GM19025 (cell line): Measurements from ENCODE around the gene CSMD2.

Source experiments
- ATAC-seq: cut with Tn5 transposase; IDR thresholded peaks from one replicate; pipeline ENCODE4 v1.9.1; 2021; ENCODE audit warnings: mild to moderate bottlenecking, low read depth, moderate library complexity; ENCODE audit not compliant: unreplicated experiment

The CSMD2 gene

GRCh38 chr1:33925586-33925985, 239.4 kb downstream of the CSMD2 start:
- no peak for ATAC-seq

- no peak for ATAC-seq
Observed at GRCh38 chr1:33921281-33921680, 243.7 kb downstream of the CSMD2 start.

- ATAC-seq, result no peak
Observed at GRCh38 chr1:33918368-33918767, 246.7 kb downstream of the CSMD2 start.

GRCh38 chr1:33916786-33917185, 248.2 kb downstream of the CSMD2 start:
- ATAC-seq, result no peak

GRCh38 chr1:33914531-33914930, 250.5 kb downstream of the CSMD2 start:
- no peak for ATAC-seq

- no peak for ATAC-seq
Observed at GRCh38 chr1:33908324-33908956, 256.6 kb downstream of the CSMD2 start.

- no peak for ATAC-seq
Observed at GRCh38 chr1:33906156-33906555, 258.9 kb downstream of the CSMD2 start.

GRCh38 chr1:33905241-33905640, 259.8 kb downstream of the CSMD2 start:
- no peak for ATAC-seq

GRCh38 chr1:33903210-33903589, 261.8 kb downstream of the CSMD2 start:
- peak; percentile 53 for ATAC-seq

- ATAC-seq, result peak; percentile 85
Observed at GRCh38 chr1:33902486-33903209, 262.4 kb downstream of the CSMD2 start.

GRCh38 chr1:33899746-33900145, 265.3 kb downstream of the CSMD2 start:
- no peak for ATAC-seq

- ATAC-seq, result no peak
Observed at GRCh38 chr1:33898881-33899280, 266.1 kb downstream of the CSMD2 start.

- no peak for ATAC-seq
Observed at GRCh38 chr1:33898406-33898805, 266.6 kb downstream of the CSMD2 start.

- no peak for ATAC-seq
Observed at GRCh38 chr1:33897092-33897725, 267.8 kb downstream of the CSMD2 start.

GRCh38 chr1:33895976-33896375, 269.1 kb downstream of the CSMD2 start:
- ATAC-seq, result no peak

GRCh38 chr1:33895396-33895795, 269.6 kb downstream of the CSMD2 start:
- no peak for ATAC-seq

GRCh38 chr1:33893147-33893830, 271.7 kb downstream of the CSMD2 start:
- ATAC-seq, result no peak

GRCh38 chr1:33886496-33886895, 278.5 kb downstream of the CSMD2 start:
- ATAC-seq, result no peak

GRCh38 chr1:33880305-33880704, 284.7 kb downstream of the CSMD2 start:
- no peak for ATAC-seq

GRCh38 chr1:33878392-33878791, 286.6 kb downstream of the CSMD2 start:
- no peak for ATAC-seq

- ATAC-seq, result no peak
Observed at GRCh38 chr1:33876970-33877650, 287.9 kb downstream of the CSMD2 start.
